ENCODE results near the gene SLITRK3. TPM values are rescaled to one million over a fixed set of nuclear protein-coding genes. Genes with fewer than 3 reads are reported as not detected.

SLITRK3 gene
- total RNA-seq, 1 experiment from 2014 or later, result 0.48 TPM

DNA sequence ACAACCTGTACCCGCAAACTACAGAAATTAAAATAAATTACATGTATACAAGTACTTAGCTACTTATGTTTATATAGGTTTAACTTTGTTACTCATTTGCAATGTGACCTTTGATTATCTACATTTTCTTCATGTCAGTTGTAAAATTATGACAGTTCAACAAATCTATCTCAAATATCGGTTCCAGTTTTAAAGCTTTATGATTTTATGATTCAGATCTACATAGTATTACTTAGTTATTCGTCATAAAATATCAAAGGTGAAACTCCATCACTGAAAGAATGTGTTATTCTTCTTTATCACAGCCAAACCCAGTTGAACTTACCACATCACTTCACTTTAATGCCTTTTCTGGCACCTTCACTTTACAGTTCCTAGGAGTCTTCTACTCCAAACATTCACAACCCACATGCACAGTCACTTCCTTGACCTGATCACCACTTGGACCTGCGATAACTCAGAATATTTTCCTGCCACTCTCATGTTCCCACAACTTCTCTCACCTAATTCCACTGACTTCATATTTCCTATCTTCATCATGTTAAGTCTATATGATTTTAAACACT lies 47.2 kb downstream of the SLITRK3 start:
- Histone ChIP-seq H2BK120ac (ENCODE audit: low read depth, low read length, poor library complexity, severe bottlenecking) (no peak overlapping the region), H4K91ac (ENCODE audit: insufficient read length, low read depth, low read length) (no peak overlapping the region), H3K4ac (ENCODE audit: low read depth, low read length) (no peak overlapping the region), H3K4me2 (ENCODE audit: insufficient read depth, insufficient read length, low read length) (no peak overlapping the region), H3K27me3 (ENCODE audit: insufficient read depth, low read length) (no peaks in the 10 kb centered on the region; the same call in 1 of the 2 replicates), H4K5ac (ENCODE audit: insufficient read length, low read depth, low read length) (no peak overlapping the region), H3K18ac (ENCODE audit: insufficient read length, low read depth, low read length) (no peak overlapping the region), H3K23ac (ENCODE audit: insufficient read length, low read depth, low read length) (no peak overlapping the region), H2AK5ac (ENCODE audit: insufficient read length, low read length) (no peak overlapping the region), H3K27ac (ENCODE audit: insufficient read length, low read depth, low read length) (no peak overlapping the region), H3K9ac (ENCODE audit: extremely low read depth, insufficient read length, low read length) (no peak overlapping the region), H3K4me1 (ENCODE audit: insufficient read depth, low read length) (no peaks in the 10 kb centered on the region), H2BK12ac (ENCODE audit: insufficient read length, low read depth, low read length) (no peak overlapping the region), H4K8ac (replicated peaks; ENCODE audit: insufficient read length, low read depth, low read length) (no peak overlapping the region), H3K9me3 (ENCODE audit: control insufficient read depth, low read depth, low read length) (no peaks in the 10 kb centered on the region), H3K14ac (ENCODE audit: insufficient read depth, low read length) (no peak overlapping the region), H3T11ph (ENCODE audit: low read length) (no peak overlapping the region), H3K23me2 (ENCODE audit: insufficient read length, low read depth, low read length, poor library complexity, severe bottlenecking) (no peaks in the 10 kb centered on the region), H3K79me2 (ENCODE audit: insufficient read depth, low read length) (no peaks in the 10 kb centered on the region), H2AFZ (ENCODE audit: low read length) (no peak overlapping the region), H3K79me1 (ENCODE audit: insufficient read depth, low read depth, low read length, poor library complexity, severe bottlenecking) (no peaks in the 10 kb centered on the region), H2BK20ac (ENCODE audit: low read depth, low read length, poor library complexity, severe bottlenecking) (no peak overlapping the region), H2BK5ac (ENCODE audit: insufficient read length, low read length) (no peak overlapping the region), H2BK15ac (ENCODE audit: low read depth, low read length) (no peak overlapping the region), H4K20me1 (ENCODE audit: control insufficient read depth, insufficient read depth, insufficient read length) (no peaks in the 10 kb centered on the region), H3K56ac (ENCODE audit: insufficient read length, low read depth, low read length) (no peak overlapping the region)
- H3K9me3 Mint-ChIP-seq, result no peaks in the 10 kb centered on the region
- TF ChIP-seq, protein P1, sequence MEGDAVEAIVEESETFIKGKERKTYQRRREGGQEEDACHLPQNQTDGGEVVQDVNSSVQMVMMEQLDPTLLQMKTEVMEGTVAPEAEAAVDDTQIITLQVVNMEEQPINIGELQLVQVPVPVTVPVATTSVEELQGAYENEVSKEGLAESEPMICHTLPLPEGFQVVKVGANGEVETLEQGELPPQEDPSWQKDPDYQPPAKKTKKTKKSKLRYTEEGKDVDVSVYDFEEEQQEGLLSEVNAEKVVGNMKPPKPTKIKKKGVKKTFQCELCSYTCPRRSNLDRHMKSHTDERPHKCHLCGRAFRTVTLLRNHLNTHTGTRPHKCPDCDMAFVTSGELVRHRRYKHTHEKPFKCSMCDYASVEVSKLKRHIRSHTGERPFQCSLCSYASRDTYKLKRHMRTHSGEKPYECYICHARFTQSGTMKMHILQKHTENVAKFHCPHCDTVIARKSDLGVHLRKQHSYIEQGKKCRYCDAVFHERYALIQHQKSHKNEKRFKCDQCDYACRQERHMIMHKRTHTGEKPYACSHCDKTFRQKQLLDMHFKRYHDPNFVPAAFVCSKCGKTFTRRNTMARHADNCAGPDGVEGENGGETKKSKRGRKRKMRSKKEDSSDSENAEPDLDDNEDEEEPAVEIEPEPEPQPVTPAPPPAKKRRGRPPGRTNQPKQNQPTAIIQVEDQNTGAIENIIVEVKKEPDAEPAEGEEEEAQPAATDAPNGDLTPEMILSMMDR (conservative IDR thresholded peaks at IDR 0.05), result no peak
- H3K4me3 Mint-ChIP-seq, result no peak overlapping the region
- no peaks in the 10 kb centered on the region for H3K36me3 Mint-ChIP-seq (ENCODE audit: insufficient read depth in 1 of 3, low read depth in 3 of 3)
- no peaks in the 10 kb centered on the region for H3K4me1 Mint-ChIP-seq
- no CpG with 5 or more reads among the region's 4 CpGs for WGBS (ENCODE audit: extremely low coverage, insufficient read length, low lambda C conversion rate)
- no peak for DNase-seq
- no peak overlapping the region for H3K27ac Mint-ChIP-seq
- no peaks in the 10 kb centered on the region for H3K27me3 Mint-ChIP-seq (ENCODE audit: low read depth)

Measured in H9 (cell line).